HEK293 (cell line): Measurements from ENCODE around the gene KIF11.

Source experiments
- FEZF1 ChIP-seq: fragments of 450-650 bp; formaldehyde crosslinking; IDR thresholded peaks from 2 replicates; pipeline ENCODE4 v1.5.1; 2016; ENCODE audit warnings: missing biosample characterization, missing genetic modification characterization
- HIC1 ChIP-seq: fragments of 450-650 bp; formaldehyde crosslinking; IDR thresholded peaks from 2 replicates; pipeline ENCODE4 v1.5.1; 2016; ENCODE audit warnings: missing biosample characterization, missing genetic modification characterization
- KLF9 ChIP-seq: fragments of 450-650 bp; formaldehyde crosslinking; IDR thresholded peaks from 2 replicates; pipeline ENCODE4 v1.5.1; 2016; ENCODE audit warnings: missing biosample characterization, missing genetic modification characterization, low read depth
- PBX3 ChIP-seq: sonication (generic); formaldehyde crosslinking; IDR thresholded peaks from 2 replicates; pipeline ENCODE4 v1.8.1; 2022; ENCODE audit warnings: mild to moderate bottlenecking, moderate library complexity, missing genetic modification reagents
- PRDM10 ChIP-seq: fragments of 450-650 bp; formaldehyde crosslinking; IDR thresholded peaks from 2 replicates; pipeline ENCODE4 v1.5.1; 2016; ENCODE audit warnings: missing biosample characterization, missing genetic modification characterization
- SCRT1 ChIP-seq: fragments of 450-650 bp; formaldehyde crosslinking; IDR thresholded peaks from 2 replicates; pipeline ENCODE4 v1.5.1; 2016; ENCODE audit warnings: missing biosample characterization, missing genetic modification characterization, borderline replicate concordance
- YY1 ChIP-seq: fragments of 450-650 bp; formaldehyde crosslinking; IDR thresholded peaks from 2 replicates; pipeline ENCODE4 v1.5.1; 2018; ENCODE audit warnings: missing biosample characterization, missing genetic modification characterization
- ZBTB10 ChIP-seq: fragments of 450-650 bp; formaldehyde crosslinking; IDR thresholded peaks from 2 replicates; pipeline ENCODE4 v1.5.1; 2016; ENCODE audit warnings: missing biosample characterization, missing genetic modification characterization
- ZNF16 ChIP-seq: fragments of 450-650 bp; formaldehyde crosslinking; IDR thresholded peaks from 2 replicates; pipeline ENCODE4 v1.5.1; 2016; ENCODE audit warnings: low read depth, missing biosample characterization, missing genetic modification characterization
- ZNF175 ChIP-seq: fragments of 450-650 bp; formaldehyde crosslinking; IDR thresholded peaks from 2 replicates; pipeline ENCODE4 v1.5.1; 2016; ENCODE audit warnings: missing biosample characterization, missing genetic modification characterization
- ZNF214 ChIP-seq: fragments of 450-650 bp; formaldehyde crosslinking; IDR thresholded peaks from 2 replicates; pipeline ENCODE4 v1.5.1; 2017; ENCODE audit warnings: missing biosample characterization, mild to moderate bottlenecking, missing genetic modification characterization, borderline replicate concordance
- ZNF280D ChIP-seq: fragments of 450-650 bp; formaldehyde crosslinking; IDR thresholded peaks from 2 replicates; pipeline ENCODE4 v1.5.1; 2016; ENCODE audit warnings: missing biosample characterization, missing genetic modification characterization
- ZNF335 ChIP-seq: fragments of 450-650 bp; formaldehyde crosslinking; conservative IDR thresholded peaks from 2 replicates; pipeline ENCODE4 v1.5.1; 2016; ENCODE audit warnings: missing biosample characterization, missing genetic modification characterization
- ZNF366 ChIP-seq: fragments of 450-650 bp; formaldehyde crosslinking; conservative IDR thresholded peaks from 2 replicates; pipeline ENCODE4 v1.5.1; 2016; ENCODE audit warnings: missing biosample characterization, missing genetic modification characterization
- ZNF473 ChIP-seq: fragments of 450-650 bp; formaldehyde crosslinking; IDR thresholded peaks from 2 replicates; pipeline ENCODE4 v1.5.1; 2017; ENCODE audit warnings: missing biosample characterization, missing genetic modification characterization
- ZNF510 ChIP-seq: fragments of 450-650 bp; formaldehyde crosslinking; IDR thresholded peaks from 2 replicates; pipeline ENCODE4 v1.5.1; 2018; ENCODE audit warnings: mild to moderate bottlenecking, missing genetic modification characterization, missing biosample characterization; ENCODE audit not compliant: insufficient replicate concordance
- ZNF571 ChIP-seq: fragments of 450-650 bp; formaldehyde crosslinking; IDR thresholded peaks from 2 replicates; pipeline ENCODE4 v1.5.0; 2017; ENCODE audit warnings: missing biosample characterization, missing genetic modification characterization
- ZNF580 ChIP-seq: fragments of 450-650 bp; formaldehyde crosslinking; IDR thresholded peaks from 2 replicates; pipeline ENCODE4 v1.5.1; 2016; ENCODE audit warnings: missing biosample characterization, missing genetic modification characterization
- ZNF623 ChIP-seq: fragments of 450-650 bp; formaldehyde crosslinking; IDR thresholded peaks from 2 replicates; pipeline ENCODE4 v1.5.1; 2016; ENCODE audit warnings: missing biosample characterization, missing genetic modification characterization
- ZNF639 ChIP-seq: fragments of 450-650 bp; formaldehyde crosslinking; IDR thresholded peaks from 2 replicates; pipeline ENCODE4 v1.5.1; 2016; ENCODE audit warnings: missing biosample characterization, missing genetic modification characterization
- ZSCAN16 ChIP-seq: fragments of 450-650 bp; formaldehyde crosslinking; IDR thresholded peaks from 2 replicates; pipeline ENCODE4 v1.5.1; 2016; ENCODE audit warnings: missing biosample characterization, missing genetic modification characterization

Gene KIF11

GRCh38 chr10:92573798-92574547 lies 19.0 kb upstream of the KIF11 start, which contains the start of gene IDE (continued):
- no peak for TF ChIP-seq ZNF214
- no peak for TF ChIP-seq SCRT1 (tag by site-specific recombination)
- TF ChIP-seq ZNF510 (tag by site-specific recombination) = no peak
- 0 out of 2 replicates have a peak, but pooled peaks have one; percentile 6 for TF ChIP-seq ZNF623 (tag by site-specific recombination)
- no peak for TF ChIP-seq ZSCAN16 (tag by site-specific recombination)
- TF ChIP-seq HIC1 (tag by site-specific recombination) = peak; percentile 47
- peak; percentile 97 for TF ChIP-seq ZNF335 (tag by site-specific recombination)
- peak; percentile 20; the same call in 1 of the 2 replicates for TF ChIP-seq KLF9
- TF ChIP-seq PBX3 (CRISPR knock-in tag) = peak; percentile 82; the same call in 1 of the 2 replicates
- TF ChIP-seq ZNF473 (tag by site-specific recombination) = no peak
- no peak for TF ChIP-seq ZNF571 (tag by site-specific recombination)
- TF ChIP-seq PRDM10 = peak; percentile 86
- peak; percentile 36; the same call in 1 of the 2 replicates for TF ChIP-seq ZBTB10 (tag by site-specific recombination)
- TF ChIP-seq ZNF16 (tag by site-specific recombination) = peak; percentile 30; the same call in 1 of the 2 replicates
- TF ChIP-seq ZNF175 (tag by site-specific recombination) = no peak
- TF ChIP-seq ZNF366 (tag by site-specific recombination) = 0 out of 2 replicates have a peak, but pooled peaks have one; percentile 28
- peak; percentile 30; the same call in 1 of the 2 replicates for TF ChIP-seq YY1 (tag by site-specific recombination)
- peak; percentile 72; the same call in 1 of the 2 replicates for TF ChIP-seq ZNF580 (tag by site-specific recombination)
- no peak for TF ChIP-seq ZNF280D
- TF ChIP-seq FEZF1 (tag by site-specific recombination) = 0 out of 2 replicates have a peak, but pooled peaks have one; percentile 12
- peak; percentile 75 for TF ChIP-seq ZNF639 (tag by site-specific recombination)
